ENCODE data around the gene PHF21B.

The PHF21B gene

DNA sequence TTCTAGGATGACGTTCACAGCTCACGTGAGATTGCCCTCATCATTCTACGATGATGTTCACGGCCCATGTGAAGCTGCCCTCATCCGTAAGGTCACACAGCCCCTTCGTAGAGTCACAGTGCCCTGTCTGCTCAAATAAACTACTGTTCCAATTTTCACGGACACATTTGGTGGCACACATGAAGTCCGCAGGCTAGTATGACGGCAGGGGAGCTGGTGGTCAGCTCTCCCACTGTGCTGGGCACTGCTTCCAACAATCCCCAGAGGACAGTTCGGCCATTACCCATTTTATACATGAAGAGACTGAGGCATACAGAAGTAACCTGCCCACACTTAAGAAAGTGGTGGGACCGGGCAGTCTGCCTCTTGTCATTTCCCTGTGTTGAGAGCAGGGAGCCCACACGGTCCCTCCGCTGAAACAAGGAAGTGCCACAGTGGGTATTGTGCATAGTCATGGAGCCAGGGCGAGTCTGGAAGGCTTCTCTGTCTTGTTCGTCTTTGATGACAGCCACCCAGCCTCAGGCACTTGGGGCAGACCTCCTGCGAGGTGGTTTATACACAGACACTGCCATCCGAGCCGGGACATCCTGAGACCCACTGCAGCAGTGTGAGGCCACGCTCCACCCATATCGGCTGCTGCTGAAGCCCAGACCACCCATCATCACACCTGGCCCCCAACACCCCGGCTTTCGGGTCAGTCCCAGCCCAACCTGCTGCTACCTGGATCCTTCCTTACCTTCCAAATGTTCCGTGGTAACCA is 114.3 kb downstream of the PHF21B start:
- no peak for DNase-seq (ENCODE audit: insufficient read length, low spot score)

DNA sequence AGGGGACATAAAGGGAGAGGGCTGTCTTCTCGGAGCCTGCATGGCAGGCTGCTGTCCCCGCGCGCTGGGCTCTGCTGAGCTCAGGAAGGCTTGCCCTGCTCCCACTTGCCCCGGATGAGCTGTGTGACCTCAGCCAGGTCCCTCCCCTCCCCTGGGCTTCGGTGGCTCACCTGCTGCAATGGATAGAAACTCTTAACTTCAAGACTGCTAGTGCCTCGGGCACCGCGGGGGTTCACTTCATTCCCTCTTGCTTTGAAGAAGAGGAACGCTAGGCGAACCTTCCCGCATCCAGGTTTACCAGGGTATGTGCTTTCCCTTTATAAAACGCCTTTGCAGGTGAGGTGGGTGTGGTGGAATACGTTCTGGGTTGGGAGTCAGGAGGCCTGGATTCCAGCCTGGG is 115.0 kb downstream of the PHF21B start:
- FAIRE-seq (no peak), DNase-seq (ENCODE audit: insufficient read length, low spot score) (no peak)
- no peak for TF ChIP-seq SPI1 (IDR thresholded peaks at IDR 0.05; ENCODE audit: low read depth, low read length)
- no peak for TF ChIP-seq POLR2A (IDR thresholded peaks at IDR 0.05; ENCODE audit: low read depth, low read length)
- no peak for TF ChIP-seq POLR2AphosphoS5 (IDR thresholded peaks at IDR 0.05; ENCODE audit: low read depth, low read length)
- no peak for TF ChIP-seq PAX5 (IDR thresholded peaks at IDR 0.05; ENCODE audit: insufficient read depth, low read length, severe bottlenecking)
- no peak for TF ChIP-seq TAF1 (IDR thresholded peaks at IDR 0.05; ENCODE audit: low read depth, low read length)

More for the DNA sequence above, 114.3 kb downstream of the PHF21B start:
- TF ChIP-seq PAX5 (IDR thresholded peaks at IDR 0.05; ENCODE audit: insufficient read depth, low read length, severe bottlenecking) (no peak), POLR2A (IDR thresholded peaks at IDR 0.05; ENCODE audit: low read depth, low read length) (no peak), POLR2AphosphoS5 (IDR thresholded peaks at IDR 0.05; ENCODE audit: low read depth, low read length) (no peak), POU2F2 (IDR thresholded peaks at IDR 0.05; ENCODE audit: low read depth, low read length) (no peak), TAF1 (IDR thresholded peaks at IDR 0.05; ENCODE audit: low read depth, low read length) (no peak), SPI1 (IDR thresholded peaks at IDR 0.05; ENCODE audit: low read depth, low read length) (no peak)
- no peak for FAIRE-seq

DNA sequence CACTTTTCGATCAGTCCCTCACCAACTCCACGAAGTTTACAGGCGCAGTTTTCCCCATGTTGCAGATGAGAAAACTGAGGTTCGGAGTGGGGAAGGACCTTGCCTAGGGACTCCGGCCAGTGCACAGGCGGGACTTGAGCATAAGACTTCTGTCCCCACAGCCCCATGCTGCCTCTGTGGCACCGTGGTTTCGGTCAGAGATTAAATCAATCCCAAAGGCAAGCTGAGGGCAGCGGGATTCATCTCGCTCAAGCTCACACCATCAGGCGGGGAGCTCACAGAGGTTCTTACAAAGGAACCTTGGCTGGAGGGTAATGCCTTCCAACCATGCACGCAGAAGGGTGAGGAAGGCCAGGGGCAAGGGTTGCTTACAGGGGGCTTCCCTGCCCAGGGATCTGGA is 115.5 kb downstream of the PHF21B start:
- FAIRE-seq (no peak), DNase-seq (ENCODE audit: insufficient read length, low spot score) (no peak)
- TF ChIP-seq SPI1 (IDR thresholded peaks at IDR 0.05; ENCODE audit: low read depth, low read length) (no peak), POLR2AphosphoS5 (IDR thresholded peaks at IDR 0.05; ENCODE audit: low read depth, low read length) (no peak), TAF1 (IDR thresholded peaks at IDR 0.05; ENCODE audit: low read depth, low read length) (no peak), POU2F2 (IDR thresholded peaks at IDR 0.05; ENCODE audit: low read depth, low read length) (no peak), PAX5 (IDR thresholded peaks at IDR 0.05; ENCODE audit: insufficient read depth, low read length, severe bottlenecking) (no peak), POLR2A (IDR thresholded peaks at IDR 0.05; ENCODE audit: low read depth, low read length) (no peak)

DNA sequence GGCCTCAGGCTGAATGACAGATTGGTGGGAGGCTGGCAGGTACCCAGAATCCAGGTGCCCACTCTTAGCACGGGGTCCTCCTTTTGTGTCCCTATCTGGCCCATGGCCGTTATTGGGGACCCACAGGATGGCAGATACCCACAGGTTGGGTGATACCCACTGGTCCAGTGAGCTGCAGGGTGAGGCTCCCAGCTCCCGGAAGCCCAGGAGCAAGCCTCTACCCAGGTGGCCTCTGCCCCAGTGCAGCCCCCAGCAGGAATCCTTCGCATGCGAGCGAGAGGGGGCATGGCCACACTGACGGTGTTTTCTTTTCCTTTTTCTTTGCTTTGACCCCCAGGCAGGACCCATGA is 116.1 kb downstream of the PHF21B start:
- no peak for FAIRE-seq
- DNase-seq (ENCODE audit: insufficient read length, low spot score): no peak
- TF ChIP-seq POLR2AphosphoS5 (IDR thresholded peaks at IDR 0.05; ENCODE audit: low read depth, low read length): no peak
- TF ChIP-seq POU2F2 (IDR thresholded peaks at IDR 0.05; ENCODE audit: low read depth, low read length): no peak
- no peak for TF ChIP-seq POLR2A (IDR thresholded peaks at IDR 0.05; ENCODE audit: low read depth, low read length)
- TF ChIP-seq PAX5 (IDR thresholded peaks at IDR 0.05; ENCODE audit: insufficient read depth, low read length, severe bottlenecking): no peak
- TF ChIP-seq TAF1 (IDR thresholded peaks at IDR 0.05; ENCODE audit: low read depth, low read length): no peak
- no peak for TF ChIP-seq SPI1 (IDR thresholded peaks at IDR 0.05; ENCODE audit: low read depth, low read length)

DNA sequence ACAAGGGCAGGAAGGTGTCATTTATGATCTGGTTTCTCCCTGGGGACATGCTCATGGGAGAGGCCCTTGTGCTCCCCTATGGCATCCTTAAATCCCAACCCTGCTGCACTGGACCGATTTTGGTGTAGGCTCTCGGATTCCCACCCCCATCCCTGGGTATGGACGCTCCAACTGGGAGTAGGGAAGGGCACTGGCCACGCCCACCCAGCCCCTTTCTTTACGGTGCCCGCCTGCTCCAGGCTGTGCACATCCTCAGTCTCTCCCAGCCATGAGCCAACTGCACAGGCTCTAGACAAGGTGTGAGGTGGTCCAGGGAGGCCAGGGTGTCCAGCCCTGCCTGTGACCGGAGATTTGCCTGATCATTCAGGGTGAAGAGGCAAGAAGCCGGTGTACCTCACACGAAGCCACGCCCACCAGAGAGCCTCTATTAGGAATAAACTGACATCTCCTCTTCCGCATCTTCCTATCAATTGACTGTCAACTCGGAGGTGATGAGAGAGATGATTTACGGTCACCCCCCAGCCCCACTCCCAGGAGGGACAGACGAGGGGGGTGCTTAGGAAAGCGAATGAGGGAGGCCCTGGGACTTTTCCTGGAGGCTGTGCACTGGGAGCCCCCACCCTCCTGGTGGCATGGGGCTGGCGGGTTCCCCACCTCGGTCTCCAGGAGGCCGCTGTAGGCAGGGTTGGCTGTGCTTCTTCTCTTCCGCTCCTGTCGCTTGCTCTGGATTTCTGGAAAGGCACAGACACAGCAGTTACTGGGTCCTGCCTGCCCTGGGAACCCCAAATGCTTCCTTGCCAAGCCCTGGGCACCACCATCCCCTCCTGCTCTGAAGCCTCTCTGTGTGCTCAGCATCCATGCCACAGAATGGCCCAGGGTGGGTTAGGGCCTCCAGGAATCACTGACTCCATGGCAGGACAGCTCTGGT is 116.7 kb downstream of the PHF21B start:
- DNase-seq (ENCODE audit: insufficient read length, low spot score) (no peak), FAIRE-seq (no peak)
- no peak for TF ChIP-seq POU2F2 (IDR thresholded peaks at IDR 0.05; ENCODE audit: low read depth, low read length)
- TF ChIP-seq POLR2AphosphoS5 (IDR thresholded peaks at IDR 0.05; ENCODE audit: low read depth, low read length): no peak
- TF ChIP-seq PAX5 (IDR thresholded peaks at IDR 0.05; ENCODE audit: insufficient read depth, low read length, severe bottlenecking): no peak
- TF ChIP-seq TAF1 (IDR thresholded peaks at IDR 0.05; ENCODE audit: low read depth, low read length): no peak
- TF ChIP-seq POLR2A (IDR thresholded peaks at IDR 0.05; ENCODE audit: low read depth, low read length): no peak
- no peak for TF ChIP-seq SPI1 (IDR thresholded peaks at IDR 0.05; ENCODE audit: low read depth, low read length)

DNA sequence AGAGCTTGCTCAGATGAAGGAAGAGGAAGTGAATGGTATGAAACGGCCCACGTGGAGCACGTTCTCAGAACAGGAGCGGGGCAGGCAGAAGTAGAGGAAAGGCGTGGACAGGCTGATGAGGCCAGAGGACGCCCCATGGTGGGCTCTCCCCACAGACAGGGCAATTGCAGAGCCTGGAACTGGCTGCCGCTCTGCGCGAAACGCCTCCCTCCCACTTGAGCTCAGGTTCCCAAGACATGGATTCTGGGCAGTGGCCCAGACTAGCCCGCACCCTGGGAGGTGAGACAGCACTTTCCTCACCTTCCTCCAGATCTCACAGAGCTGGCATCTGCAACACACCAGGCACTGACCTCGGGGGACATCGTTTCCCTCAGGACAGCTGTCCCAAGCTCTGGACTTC is 117.6 kb downstream of the PHF21B start:
- TF ChIP-seq PAX5 (IDR thresholded peaks at IDR 0.05; ENCODE audit: insufficient read depth, low read length, severe bottlenecking) (no peak), TAF1 (IDR thresholded peaks at IDR 0.05; ENCODE audit: low read depth, low read length) (no peak), POLR2AphosphoS5 (IDR thresholded peaks at IDR 0.05; ENCODE audit: low read depth, low read length) (no peak), SPI1 (IDR thresholded peaks at IDR 0.05; ENCODE audit: low read depth, low read length) (no peak), POLR2A (IDR thresholded peaks at IDR 0.05; ENCODE audit: low read depth, low read length) (no peak), POU2F2 (IDR thresholded peaks at IDR 0.05; ENCODE audit: low read depth, low read length) (no peak)
- no peak for DNase-seq (ENCODE audit: insufficient read length, low spot score)
- no peak for FAIRE-seq

DNA sequence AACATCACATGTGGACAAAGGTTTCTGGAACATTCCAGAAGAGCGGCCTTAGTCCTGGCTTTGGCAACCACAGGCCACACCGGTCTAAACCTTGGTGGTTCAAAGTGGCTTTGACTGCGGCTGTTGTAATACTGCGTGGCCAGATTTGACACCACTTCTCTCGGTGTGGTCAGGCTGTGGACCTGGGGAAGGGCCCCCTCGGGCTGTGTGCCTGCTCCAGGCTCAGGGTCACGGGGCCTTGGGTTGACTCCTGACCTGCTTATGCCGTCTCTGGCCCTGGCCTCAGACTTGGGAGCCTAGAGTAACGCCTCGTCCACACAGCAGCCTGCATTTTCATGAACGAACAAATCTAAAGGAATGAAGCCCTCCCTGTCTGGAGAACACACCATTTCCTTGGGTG is 118.0 kb downstream of the PHF21B start:
- no peak for FAIRE-seq
- TF ChIP-seq PAX5 (IDR thresholded peaks at IDR 0.05; ENCODE audit: insufficient read depth, low read length, severe bottlenecking): no peak
- no peak for TF ChIP-seq POLR2A (IDR thresholded peaks at IDR 0.05; ENCODE audit: low read depth, low read length)
- TF ChIP-seq POLR2AphosphoS5 (IDR thresholded peaks at IDR 0.05; ENCODE audit: low read depth, low read length): no peak
- TF ChIP-seq SPI1 (IDR thresholded peaks at IDR 0.05; ENCODE audit: low read depth, low read length): no peak
- no peak for TF ChIP-seq POU2F2 (IDR thresholded peaks at IDR 0.05; ENCODE audit: low read depth, low read length)
- no peak for TF ChIP-seq TAF1 (IDR thresholded peaks at IDR 0.05; ENCODE audit: low read depth, low read length)
- DNase-seq (ENCODE audit: insufficient read length, low spot score): no peak

DNA sequence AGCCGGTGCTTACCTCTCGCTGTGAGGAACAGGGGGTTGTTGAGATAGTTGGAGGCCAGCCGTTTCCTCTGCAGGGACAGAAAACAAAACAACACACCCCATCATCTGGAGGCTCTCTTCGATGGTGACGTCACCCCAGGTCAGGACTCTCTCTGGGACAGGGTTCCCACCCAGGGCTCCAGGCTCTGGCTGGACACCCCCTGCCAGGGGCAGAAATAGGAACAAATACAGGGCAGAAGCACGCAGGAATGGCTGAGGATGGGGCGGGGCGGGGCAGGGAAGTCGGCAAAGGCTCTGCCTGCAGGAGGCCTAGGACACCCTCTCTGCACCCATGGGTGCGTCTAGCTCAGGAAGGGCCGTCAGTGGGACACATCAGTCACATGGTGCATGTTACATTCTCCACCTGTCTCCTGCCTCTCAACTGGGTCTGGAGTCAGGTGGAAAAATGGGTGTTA is 118.5 kb downstream of the PHF21B start:
- FAIRE-seq (no peak), DNase-seq (ENCODE audit: insufficient read length, low spot score) (no peak)
- no peak for TF ChIP-seq POLR2A (IDR thresholded peaks at IDR 0.05; ENCODE audit: low read depth, low read length)
- TF ChIP-seq TAF1 (IDR thresholded peaks at IDR 0.05; ENCODE audit: low read depth, low read length): no peak
- no peak for TF ChIP-seq POLR2AphosphoS5 (IDR thresholded peaks at IDR 0.05; ENCODE audit: low read depth, low read length)
